ENCODE data around the gene RIPK4. TPM values are rescaled to one million over a fixed set of nuclear protein-coding genes. Genes with fewer than 3 reads are reported as not detected.

The RIPK4 gene
- 33.6 and 39.5 TPM in 2 replicates for total RNA-seq (2014; rRNA removed; shearing (Covaris generic))

GRCh38 chr21:41766883-41767605 lies at the start of gene RIPK4:
RIPK4 (minus strand) TSS chr21:41767052; CDS start chr21:41767041, 11 bp downstream.
- peak; percentile 95 for DNase-seq (ENCODE audit: low read depth)

- DNase-seq (ENCODE audit: low read depth): peak; percentile 47
These were observed 49.1 kb upstream of the RIPK4 start for GRCh38 chr21:41815652-41816582.

DNA sequence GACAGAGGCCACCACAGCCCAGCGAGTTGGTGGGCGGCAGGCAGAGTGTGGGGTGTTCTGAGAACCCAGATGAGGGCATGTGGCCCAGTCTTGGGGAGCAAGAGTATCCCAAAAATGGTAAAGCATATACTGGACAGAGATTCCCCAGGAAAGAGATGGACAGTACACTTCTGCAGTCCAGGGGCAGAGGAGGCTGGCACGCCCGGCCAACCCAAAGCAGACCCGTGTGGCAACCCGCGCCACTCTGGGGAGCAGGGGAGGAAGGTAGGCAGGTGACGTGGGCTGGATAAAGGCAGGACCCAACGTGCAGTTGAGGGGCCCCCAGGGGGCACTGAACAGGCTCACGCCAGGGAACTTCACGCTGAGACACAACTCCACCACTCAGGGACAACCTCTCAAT lies 46.4 kb upstream of the RIPK4 start:
- no peak for DNase-seq (ENCODE audit: low read depth)

DNA sequence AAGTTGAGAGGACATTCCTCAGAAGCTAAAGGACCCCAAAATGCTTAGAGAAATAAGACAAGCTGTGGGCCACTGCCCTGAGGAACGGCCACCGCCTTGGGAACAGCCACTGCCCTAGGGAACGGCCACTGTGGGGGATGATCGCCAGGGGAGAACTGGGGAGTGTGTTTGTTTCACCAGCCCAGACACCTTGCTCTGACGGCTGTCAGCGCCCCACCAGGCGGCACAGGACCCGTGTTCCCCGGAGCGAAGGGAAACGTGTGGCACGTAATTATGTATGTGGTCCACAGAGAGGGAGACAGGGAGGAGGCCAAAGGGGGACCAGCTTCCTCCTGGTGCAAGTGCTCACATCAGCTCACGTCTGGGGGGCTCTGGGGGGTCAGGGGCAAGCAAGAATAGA lies 45.8 kb upstream of the RIPK4 start:
- no peak for DNase-seq (ENCODE audit: low read depth)

GRCh38 chr21:41810597-41810932 lies 43.7 kb upstream of the RIPK4 start:
- DNase-seq (ENCODE audit: low read depth): no peak

DNA sequence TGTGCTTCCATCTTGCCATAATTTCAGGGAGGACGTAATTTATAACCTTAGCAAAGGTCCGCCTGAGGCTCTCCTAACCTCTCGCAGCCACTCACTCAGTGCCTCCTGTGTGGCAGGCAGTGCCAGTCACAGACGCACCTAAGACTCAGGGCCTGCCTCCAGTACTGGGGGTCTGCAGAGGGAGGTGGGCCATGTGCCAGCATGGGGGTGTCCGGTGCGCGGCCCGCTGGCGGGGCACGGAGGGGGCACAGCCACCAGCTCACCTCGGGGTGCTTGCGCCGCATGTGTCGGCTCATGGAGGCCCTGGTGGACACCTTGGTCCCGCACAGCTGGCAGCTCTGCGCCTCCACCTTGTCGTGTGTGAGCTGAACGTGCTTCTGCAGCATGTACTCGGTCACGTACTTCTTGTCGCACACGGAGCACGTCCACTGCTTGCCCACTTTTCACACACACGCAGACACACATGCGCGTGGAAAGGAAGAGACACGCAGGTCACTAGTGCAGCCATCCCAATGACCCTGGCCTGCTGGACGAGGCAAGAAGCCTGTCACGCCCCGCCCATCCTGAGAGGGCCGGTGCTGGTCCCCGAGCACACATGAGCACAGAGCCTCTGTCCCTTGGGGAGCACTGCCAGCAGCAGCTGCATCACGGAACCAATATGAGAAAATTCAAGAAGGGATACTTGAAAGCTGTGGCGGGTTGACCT lies 43.2 kb upstream of the RIPK4 start:
- DNase-seq (ENCODE audit: low read depth): no peak

DNA sequence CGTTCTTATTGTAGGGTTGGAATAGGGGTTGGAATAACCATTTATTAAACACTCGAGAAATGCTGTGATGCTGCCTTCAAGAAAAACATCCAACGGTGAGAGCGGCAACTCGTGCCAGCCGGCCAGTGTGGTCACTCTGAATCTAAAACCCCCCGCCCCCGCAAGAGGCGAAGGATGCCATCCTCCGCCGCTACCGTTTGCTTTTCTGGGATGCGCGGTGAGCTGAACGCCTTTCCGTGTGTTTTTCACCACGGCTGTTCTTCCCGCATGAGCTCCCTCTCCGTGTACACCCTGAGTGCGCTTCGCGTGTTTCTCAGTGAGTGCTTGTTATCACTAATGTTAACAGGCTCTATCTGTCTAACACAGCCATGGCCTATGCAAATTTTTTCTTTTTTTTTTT lies 42.0 kb upstream of the RIPK4 start:
- DNase-seq (ENCODE audit: low read depth): no peak

GRCh38 chr21:41808094-41808493 lies 41.2 kb upstream of the RIPK4 start:
- no peak for DNase-seq (ENCODE audit: low read depth)

DNA sequence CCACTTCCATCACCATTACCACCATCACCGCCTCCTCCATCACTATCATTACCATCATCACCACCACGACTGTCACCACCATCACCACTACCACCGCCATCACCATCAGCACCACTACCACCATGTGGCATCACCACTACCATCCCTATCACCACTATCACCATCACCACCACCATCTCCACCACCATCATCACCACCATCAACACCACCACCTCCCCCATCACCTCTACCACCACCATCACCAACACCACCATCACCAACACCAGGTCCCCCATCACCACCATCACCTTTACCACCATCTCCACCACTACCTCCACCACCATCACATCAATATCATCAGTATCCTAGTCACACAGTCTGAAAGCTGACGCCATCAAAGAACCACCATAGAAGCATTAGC lies 39.9 kb upstream of the RIPK4 start:
- DNase-seq (ENCODE audit: low read depth): no peak

DNA sequence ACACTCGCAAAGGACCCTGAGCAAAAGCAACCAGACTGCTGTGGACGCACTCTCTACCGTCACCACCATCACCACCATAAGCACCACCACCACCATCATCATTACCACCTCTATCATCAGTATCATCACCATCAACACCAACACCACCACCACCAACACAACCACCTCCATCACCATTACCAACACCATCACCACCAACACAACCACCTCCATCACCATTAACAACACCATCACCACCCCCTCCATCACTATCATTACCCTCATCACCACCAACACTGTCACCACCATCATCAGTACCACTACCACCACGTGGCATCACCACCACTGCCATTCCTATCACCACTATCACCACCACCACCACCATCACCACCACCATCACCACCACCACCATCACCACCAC lies 38.8 kb upstream of the RIPK4 start:
- DNase-seq (ENCODE audit: low read depth): no peak

DNA sequence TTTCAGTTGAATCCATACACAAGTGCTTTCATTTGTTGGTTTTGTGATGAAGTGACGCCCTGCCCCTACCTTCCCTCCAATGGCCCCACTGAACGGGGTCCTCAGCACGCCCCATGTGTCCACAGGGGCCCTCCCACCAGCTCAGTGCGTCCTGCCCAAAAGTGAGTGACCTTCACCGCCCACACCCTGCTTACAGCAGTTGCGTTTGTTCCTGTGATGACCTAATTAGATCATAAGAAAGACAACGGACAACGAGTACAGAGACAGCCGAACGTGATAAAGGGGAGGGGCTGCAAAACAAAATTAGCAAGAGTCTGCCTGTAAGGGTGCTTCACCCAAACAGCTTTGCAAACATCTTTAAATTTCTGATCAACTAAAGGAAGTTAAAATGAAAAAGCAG lies 38.2 kb upstream of the RIPK4 start:
- no peak for DNase-seq (ENCODE audit: low read depth)

DNA sequence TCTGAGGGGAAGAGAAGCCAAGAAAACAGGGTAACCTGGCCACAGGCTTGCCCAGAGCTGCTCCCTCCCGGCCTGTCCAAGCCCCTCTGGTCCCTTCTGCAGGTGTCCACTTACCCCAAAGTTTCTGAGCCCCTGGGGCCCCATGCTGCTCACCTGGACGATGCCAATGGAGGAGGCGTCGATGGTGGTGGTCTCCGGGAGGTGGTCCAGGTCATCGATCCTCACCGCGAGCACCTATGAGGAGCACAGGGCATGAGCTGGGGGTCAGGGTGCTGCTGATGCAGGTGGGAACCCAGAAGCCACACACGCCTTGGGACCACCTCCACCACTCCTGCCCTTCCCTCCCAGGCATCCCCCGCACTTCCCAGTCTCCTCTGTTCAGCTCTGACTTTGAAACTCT lies 37.5 kb upstream of the RIPK4 start:
- no peak for DNase-seq (ENCODE audit: low read depth)

DNA sequence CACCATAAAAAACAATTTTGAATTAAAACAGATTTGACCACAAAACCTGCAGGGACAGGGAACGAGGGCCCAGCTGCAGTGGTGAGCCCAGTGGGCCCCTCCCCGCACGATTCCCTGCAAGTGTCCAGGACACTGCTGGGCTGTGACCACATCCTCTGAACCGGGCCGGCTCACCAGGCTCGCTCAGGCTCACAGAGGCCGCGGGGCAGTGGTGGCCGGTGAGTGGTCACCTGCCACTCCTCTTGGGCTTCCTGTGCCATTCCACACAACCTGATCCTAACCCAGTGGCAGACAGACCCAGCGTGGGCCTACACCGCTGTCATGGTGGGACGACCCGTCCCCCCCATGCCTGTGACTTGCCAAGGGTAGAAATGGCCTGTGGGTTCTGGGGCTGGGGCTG lies 36.5 kb upstream of the RIPK4 start:
- DNase-seq (ENCODE audit: low read depth): no peak

DNA sequence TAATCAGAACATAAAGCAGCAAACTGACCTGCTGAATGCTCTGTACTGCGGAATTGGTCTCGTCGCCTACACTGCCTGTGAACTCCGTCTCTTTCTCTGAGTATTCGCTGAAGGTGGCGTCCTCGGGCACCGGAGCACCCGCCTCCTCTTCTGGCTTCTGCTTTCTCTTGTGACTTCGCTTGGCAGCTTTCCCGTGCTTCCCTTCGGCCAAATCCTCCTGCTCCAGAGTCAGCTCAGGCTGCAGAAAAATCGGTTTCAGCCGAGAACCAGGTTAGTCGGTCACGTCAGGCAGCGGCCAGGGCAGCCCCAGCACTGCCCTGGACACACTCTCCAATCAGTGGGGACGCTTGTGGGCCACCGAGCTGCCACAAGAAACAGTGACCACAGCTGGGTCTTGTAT lies 35.8 kb upstream of the RIPK4 start:
- DNase-seq (ENCODE audit: low read depth): no peak

- DNase-seq (ENCODE audit: low read depth): no peak
These were observed 35.3 kb upstream of the RIPK4 start for GRCh38 chr21:41802198-41802584.

GRCh38 chr21:41801321-41802197 lies 34.7 kb upstream of the RIPK4 start:
- no peak for DNase-seq (ENCODE audit: low read depth)

- DNase-seq (ENCODE audit: low read depth): no peak
These were observed 33.8 kb upstream of the RIPK4 start for GRCh38 chr21:41800425-41801320.

DNA sequence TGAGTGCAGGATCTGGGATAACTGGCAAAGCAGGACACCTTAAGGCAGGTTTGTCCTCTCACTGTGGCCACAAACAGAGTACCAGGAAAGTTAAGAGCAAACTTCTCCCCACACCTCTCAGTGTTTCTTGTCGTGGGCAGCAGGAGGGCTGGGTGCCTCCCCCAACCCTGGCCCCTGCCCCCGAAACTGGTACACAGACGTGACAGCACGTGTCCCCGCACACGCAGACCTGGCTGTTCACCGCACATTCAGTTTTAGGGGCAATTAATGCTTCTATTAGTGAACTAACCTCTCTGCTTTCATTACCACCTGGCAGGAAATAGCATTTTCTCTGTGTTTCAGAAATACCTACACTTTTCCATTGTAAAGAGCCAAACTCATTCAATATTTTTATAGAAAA lies 32.9 kb upstream of the RIPK4 start:
- DNase-seq (ENCODE audit: low read depth): no peak

GRCh38 chr21:41798326-41798725 lies 31.5 kb upstream of the RIPK4 start:
- no peak for DNase-seq (ENCODE audit: low read depth)

- DNase-seq (ENCODE audit: low read depth): no peak
These were observed 29.7 kb upstream of the RIPK4 start for GRCh38 chr21:41796476-41797080.

Data from Daoy (cell line).